Osteoblast (primary cell): ENCODE measurements around the gene MYB. TPM values are rescaled to one million over a fixed set of nuclear protein-coding genes. Genes with fewer than 3 reads are reported as not detected.

Experiments
- DNase-seq: peaks from one replicate; pipeline ENCODE4 v3.0.0; 2011; ENCODE audit warnings: low spot score, mixed read lengths; ENCODE audit not compliant: insufficient read length; ENCODE audit errors: missing footprints
- H2AFZ ChIP-seq: 2 replicates; pipeline ENCODE4 v1.6.0; 2011; ENCODE audit warnings: mild to moderate bottlenecking, low read length
- H3K27ac ChIP-seq: 2 replicates; pipeline ENCODE4 v1.5.1; 2011; ENCODE audit warnings: mild to moderate bottlenecking, low read depth, low read length, moderate library complexity
- H3K27me3 ChIP-seq: 2 replicates; pipeline ENCODE4 v1.6.0; 2012; ENCODE audit warnings: mild to moderate bottlenecking, control low read depth, inconsistent platforms, low read length, moderate library complexity; ENCODE audit not compliant: insufficient read depth
- H3K36me3 ChIP-seq: 2 replicates; pipeline ENCODE4 v1.5.1; 2011; ENCODE audit warnings: mild to moderate bottlenecking, low read length, control low read depth, moderate library complexity; ENCODE audit not compliant: insufficient read depth
- H3K4me1 ChIP-seq: 2 replicates; pipeline ENCODE4 v1.5.1; 2011; ENCODE audit warnings: mild to moderate bottlenecking, low read length, control low read depth, moderate library complexity; ENCODE audit not compliant: insufficient read depth
- H3K4me2 ChIP-seq: 2 replicates; pipeline ENCODE4 v1.6.0; 2011; ENCODE audit warnings: mild to moderate bottlenecking, low read length; ENCODE audit not compliant: insufficient read depth
- H3K4me3 ChIP-seq: fragments of 200-600 bp; sonication (generic); 3 replicates; pipeline ENCODE4 v1.5.1; 2012; ENCODE audit warnings: mild to moderate bottlenecking, low read length, inconsistent platforms; ENCODE audit not compliant: insufficient read depth
- H3K79me2 ChIP-seq: 2 replicates; pipeline ENCODE4 v1.6.0; 2012; ENCODE audit warnings: mild to moderate bottlenecking, low read length, control low read depth, inconsistent platforms; ENCODE audit not compliant: insufficient read depth
- H3K9me3 ChIP-seq: 2 replicates; pipeline ENCODE4 v1.5.1; 2011; ENCODE audit warnings: low read depth, low read length, control low read depth
- H4K20me1 ChIP-seq: 2 replicates; pipeline ENCODE4 v1.6.0; 2012; ENCODE audit warnings: mild to moderate bottlenecking, low read length, control low read depth; ENCODE audit not compliant: insufficient read depth
- CTCF ChIP-seq: IDR thresholded peaks from 2 replicates; pipeline ENCODE4 v1.5.1; 2011; ENCODE audit warnings: mild to moderate bottlenecking, low read depth, low read length, moderate library complexity; ENCODE audit errors: extremely low read depth
- total RNA-seq: library from RNA; depleted of rRNA; stranded (reverse); fragments of >200 nt; gene quantifications from 2 replicates; pipeline ENCODE4 v1.2.3, GENCODE V29; 2012

MYB gene
- total RNA-seq, 1 donor = 0.36 TPM

GRCh38 chr6:135170238-135170637 is 10.9 kb upstream of the MYB start:
- H3K9me3 ChIP-seq = no peaks in the 10 kb centered on the region
- no peaks in the 10 kb centered on the region for H3K36me3 ChIP-seq
- DNase-seq = no peak
- H3K27me3 ChIP-seq = no peaks in the 10 kb centered on the region
- H2AFZ ChIP-seq = no peak overlapping the region
- H3K79me2 ChIP-seq = no peaks in the 10 kb centered on the region
- no peak overlapping the region for H3K4me3 ChIP-seq
- H4K20me1 ChIP-seq = no peaks in the 10 kb centered on the region
- no peaks in the 10 kb centered on the region for H3K4me1 ChIP-seq
- no peak overlapping the region for H3K4me2 ChIP-seq
- H3K27ac ChIP-seq = no peak overlapping the region
- no peak for TF ChIP-seq CTCF

GRCh38 chr6:135170849-135171248 is 10.3 kb upstream of the MYB start:
- no peak for DNase-seq
- H4K20me1 ChIP-seq = no peaks in the 10 kb centered on the region
- no peaks in the 10 kb centered on the region for H3K36me3 ChIP-seq
- no peak overlapping the region for H3K4me3 ChIP-seq
- no peak overlapping the region for H3K4me2 ChIP-seq
- H3K4me1 ChIP-seq = no peaks in the 10 kb centered on the region
- H2AFZ ChIP-seq = no peak overlapping the region
- no peaks in the 10 kb centered on the region for H3K79me2 ChIP-seq
- no peak overlapping the region for H3K27ac ChIP-seq
- H3K9me3 ChIP-seq = no peaks in the 10 kb centered on the region
- TF ChIP-seq CTCF = no peak
- H3K27me3 ChIP-seq = no peaks in the 10 kb centered on the region

GRCh38 chr6:135173242-135173988 is 7.7 kb upstream of the MYB start:
- Histone ChIP-seq H3K79me2 (no peaks in the 10 kb centered on the region), H3K9me3 (no peaks in the 10 kb centered on the region), H2AFZ (no peak overlapping the region), H3K27ac (no peak overlapping the region), H3K4me3 (no peak overlapping the region), H3K36me3 (no peaks in the 10 kb centered on the region), H3K27me3 (no peaks in the 10 kb centered on the region), H3K4me2 (no peak overlapping the region), H4K20me1 (no peaks in the 10 kb centered on the region), H3K4me1 (no peaks in the 10 kb centered on the region)
- no peak for DNase-seq
- TF ChIP-seq CTCF = no peak

- no peak overlapping the region for H2AFZ ChIP-seq
- no peak overlapping the region for H3K4me2 ChIP-seq
- H3K4me3 ChIP-seq = no peak overlapping the region
- no peak for TF ChIP-seq CTCF
- H3K9me3 ChIP-seq = no peaks in the 10 kb centered on the region
- H3K27me3 ChIP-seq = no peaks in the 10 kb centered on the region
- no peak for DNase-seq
- H4K20me1 ChIP-seq = no peaks in the 10 kb centered on the region
- no peaks in the 10 kb centered on the region for H3K36me3 ChIP-seq
- H3K79me2 ChIP-seq = no peaks in the 10 kb centered on the region
- no peak overlapping the region for H3K27ac ChIP-seq
- no peaks in the 10 kb centered on the region for H3K4me1 ChIP-seq
These were observed 7.1 kb upstream of the MYB start for GRCh38 chr6:135173989-135174484.
